ENCODE measurements around the gene NR1D1.

NR1D1 gene

GRCh38 chr17:40060887-40061608 is 39.3 kb downstream of the NR1D1 start:
- DNase-seq, result no peak

- DNase-seq, result no peak
Measured at GRCh38 chr17:40059729-40060475, 40.5 kb downstream of the NR1D1 start.

GRCh38 chr17:40058865-40059264 is 41.5 kb downstream of the NR1D1 start:
- no peak for DNase-seq

- DNase-seq, result no peak
Measured at GRCh38 chr17:40058186-40058784, 42.1 kb downstream of the NR1D1 start.

- DNase-seq, result no peak
Measured at GRCh38 chr17:40056379-40057015, 43.9 kb downstream of the NR1D1 start.

All from NCI-H1092 (cell line).